GM12872 (cell line): Measurements from ENCODE around the gene RPS27.

Experiments
- CTCF ChIP-seq: IDR thresholded peaks from 3 replicates; pipeline ENCODE4 v1.5.1; 2011; ENCODE audit warnings: low read depth, mild to moderate bottlenecking, low read length, moderate library complexity; ENCODE audit not compliant: insufficient read depth

The RPS27 gene

GRCh38 chr1:154006136-154006535 is 15.6 kb downstream of the RPS27 start:
- TF ChIP-seq CTCF = no peak

GRCh38 chr1:154012129-154012528 is 21.6 kb downstream of the RPS27 start:
- no peak for TF ChIP-seq CTCF

- TF ChIP-seq CTCF = no peak
These were observed 23.8 kb downstream of the RPS27 start for GRCh38 chr1:154014154-154014907.

- TF ChIP-seq CTCF = no peak
These were observed 28.7 kb downstream of the RPS27 start for GRCh38 chr1:154019269-154019668.

GRCh38 chr1:154019940-154020339 is 29.4 kb downstream of the RPS27 start:
- no peak for TF ChIP-seq CTCF
